ENCODE measurements around the gene FAM200B. TPM values are rescaled to one million over a fixed set of nuclear protein-coding genes. Genes with fewer than 3 reads are reported as not detected.

Gene FAM200B
- total RNA-seq, 4 donors from 2014 or later = 40.4 to 88.5 (median 71.2) TPM

DNA sequence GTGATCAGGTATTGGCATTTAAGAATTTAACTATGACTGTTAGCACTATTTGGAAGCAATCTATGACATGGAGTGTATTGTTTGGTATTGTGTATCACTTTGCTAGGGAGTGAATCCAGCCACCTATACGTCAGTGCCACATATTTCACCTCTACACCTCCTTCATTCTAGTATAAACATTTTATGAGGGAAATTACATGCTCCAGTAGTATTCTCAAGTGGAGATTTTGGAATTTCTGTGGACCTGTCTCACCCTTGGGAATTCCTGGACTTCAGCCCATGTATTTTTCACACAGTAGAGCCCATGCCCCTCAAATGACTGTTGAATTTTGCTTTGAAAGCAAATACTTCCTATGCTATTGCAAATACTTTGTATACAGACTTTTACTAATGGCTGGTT is 32.5 kb downstream of the FAM200B start:
- H3K36me3 ChIP-seq = no peaks in the 10 kb centered on the region
- TF ChIP-seq POLR2AphosphoS5 (IDR thresholded peaks at IDR 0.05) (no peak), POLR2A (IDR thresholded peaks at IDR 0.05; ENCODE audit: low read depth) (no peak), EP300 (IDR thresholded peaks at IDR 0.05) (no peak)
- TF ChIP-seq, protein P1, sequence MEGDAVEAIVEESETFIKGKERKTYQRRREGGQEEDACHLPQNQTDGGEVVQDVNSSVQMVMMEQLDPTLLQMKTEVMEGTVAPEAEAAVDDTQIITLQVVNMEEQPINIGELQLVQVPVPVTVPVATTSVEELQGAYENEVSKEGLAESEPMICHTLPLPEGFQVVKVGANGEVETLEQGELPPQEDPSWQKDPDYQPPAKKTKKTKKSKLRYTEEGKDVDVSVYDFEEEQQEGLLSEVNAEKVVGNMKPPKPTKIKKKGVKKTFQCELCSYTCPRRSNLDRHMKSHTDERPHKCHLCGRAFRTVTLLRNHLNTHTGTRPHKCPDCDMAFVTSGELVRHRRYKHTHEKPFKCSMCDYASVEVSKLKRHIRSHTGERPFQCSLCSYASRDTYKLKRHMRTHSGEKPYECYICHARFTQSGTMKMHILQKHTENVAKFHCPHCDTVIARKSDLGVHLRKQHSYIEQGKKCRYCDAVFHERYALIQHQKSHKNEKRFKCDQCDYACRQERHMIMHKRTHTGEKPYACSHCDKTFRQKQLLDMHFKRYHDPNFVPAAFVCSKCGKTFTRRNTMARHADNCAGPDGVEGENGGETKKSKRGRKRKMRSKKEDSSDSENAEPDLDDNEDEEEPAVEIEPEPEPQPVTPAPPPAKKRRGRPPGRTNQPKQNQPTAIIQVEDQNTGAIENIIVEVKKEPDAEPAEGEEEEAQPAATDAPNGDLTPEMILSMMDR (IDR thresholded peaks at IDR 0.05) = no peak
- no peak for DNase-seq (ENCODE audit: extremely low spot score)
- peaks cover 4 to 35% (median 19%) of the 10 kb centered on the region in 4 donors for H3K4me1 ChIP-seq
- H3K27me3 ChIP-seq = no peaks in the 10 kb centered on the region
- no peaks in the 10 kb centered on the region for H3K9me3 ChIP-seq
- intact Hi-C loops (cut with DNase I) = no loop called here
- H3K27ac ChIP-seq (replicated peaks in 1 of 4) = no peak overlapping the region
- 71% methylated on average over 1 of the region's 1 CpG for WGBS
- no peak overlapping the region for H3K4me3 ChIP-seq

DNA sequence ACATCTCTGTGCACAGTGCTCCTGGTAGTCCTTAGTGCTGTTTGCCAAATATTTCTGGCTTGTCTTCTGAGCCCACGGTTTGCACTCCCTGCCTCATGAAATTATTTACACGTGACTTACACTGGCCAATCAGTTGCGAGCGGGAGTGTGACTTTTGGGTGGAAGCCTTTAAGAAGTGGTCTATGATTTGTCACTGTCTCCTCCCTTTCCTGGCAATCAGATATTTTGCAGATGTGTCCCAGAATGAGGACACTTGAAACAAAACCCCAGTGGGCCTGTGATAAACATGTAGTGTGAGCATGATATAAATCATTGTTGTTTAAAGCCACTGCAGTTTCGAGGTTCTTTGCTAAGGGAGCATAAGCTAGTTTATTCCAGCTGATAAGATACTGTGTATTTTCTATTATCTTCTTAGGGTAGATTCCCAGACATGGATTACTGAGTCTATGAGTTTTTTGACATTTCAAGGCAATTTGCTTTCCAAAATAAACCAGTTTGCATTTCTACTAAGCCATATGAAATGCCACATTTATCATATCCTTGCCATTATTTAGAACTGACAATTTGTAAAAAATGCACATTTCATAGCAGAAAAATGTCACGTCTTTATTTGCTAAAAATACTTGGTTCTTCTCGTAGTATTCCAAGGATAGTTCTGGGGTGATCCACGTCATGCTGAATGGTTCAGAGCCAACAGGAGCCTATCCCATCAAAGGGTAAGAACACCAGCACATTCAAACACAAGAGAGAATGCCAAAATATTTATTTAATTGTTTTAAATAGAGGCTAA is 33.2 kb downstream of the FAM200B start:
- Histone ChIP-seq H3K27me3 (no peaks in the 10 kb centered on the region), H3K4me3 (no peak overlapping the region), H3K9me3 (no peaks in the 10 kb centered on the region), H3K27ac (replicated peaks in 1 of 4) (no peak overlapping the region), H3K36me3 (no peaks in the 10 kb centered on the region), H3K4me1 (peaks cover 4 to 36% (median 19%) of the 10 kb centered on the region in 4 donors)
- no peak for DNase-seq (ENCODE audit: extremely low spot score)
- 63% methylated on average over 8 of the region's 8 CpGs for WGBS
- intact Hi-C loops (cut with DNase I) = no loop called here
- TF ChIP-seq POLR2AphosphoS5 (IDR thresholded peaks at IDR 0.05) = no peak
- TF ChIP-seq POLR2A (IDR thresholded peaks at IDR 0.05; ENCODE audit: low read depth) = no peak
- no peak for TF ChIP-seq EP300 (IDR thresholded peaks at IDR 0.05)
- TF ChIP-seq, protein P1 (IDR thresholded peaks at IDR 0.05) = no peak

DNA sequence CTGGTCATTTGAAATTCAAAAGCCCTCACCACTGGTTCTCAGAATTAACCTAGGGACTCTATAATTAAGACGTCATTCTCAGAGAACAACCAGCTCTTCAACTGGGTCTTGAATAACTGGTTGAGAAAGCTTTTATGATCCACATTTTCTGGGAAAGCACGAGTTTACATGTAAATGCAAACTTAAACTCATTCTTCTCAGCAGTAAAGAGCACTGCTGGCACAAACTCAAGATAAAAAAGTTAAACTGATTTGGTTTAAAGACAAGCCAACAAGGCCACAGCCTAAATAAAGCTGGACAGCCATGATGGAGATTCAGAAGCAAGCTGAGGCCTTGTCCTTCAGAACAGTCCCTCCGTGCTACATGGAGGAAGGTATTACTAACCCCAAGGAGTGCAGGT is 34.5 kb downstream of the FAM200B start:
- Histone ChIP-seq H3K27me3 (no peaks in the 10 kb centered on the region), H3K27ac (replicated peaks in 1 of 4) (no peak overlapping the region), H3K4me3 (no peak overlapping the region), H3K36me3 (no peaks in the 10 kb centered on the region), H3K9me3 (no peaks in the 10 kb centered on the region), H3K4me1 (peaks cover 4 to 36% (median 19%) of the 10 kb centered on the region in 4 donors)
- TF ChIP-seq, protein P1 (IDR thresholded peaks at IDR 0.05) = no peak
- TF ChIP-seq EP300 (IDR thresholded peaks at IDR 0.05) (no peak), POLR2AphosphoS5 (IDR thresholded peaks at IDR 0.05) (no peak), POLR2A (IDR thresholded peaks at IDR 0.05; ENCODE audit: low read depth) (no peak)
- intact Hi-C loops (cut with DNase I) = no loop called here
- no peak for DNase-seq (ENCODE audit: extremely low spot score)
- WGBS = 84% methylated on average over 3 of the region's 3 CpGs

DNA sequence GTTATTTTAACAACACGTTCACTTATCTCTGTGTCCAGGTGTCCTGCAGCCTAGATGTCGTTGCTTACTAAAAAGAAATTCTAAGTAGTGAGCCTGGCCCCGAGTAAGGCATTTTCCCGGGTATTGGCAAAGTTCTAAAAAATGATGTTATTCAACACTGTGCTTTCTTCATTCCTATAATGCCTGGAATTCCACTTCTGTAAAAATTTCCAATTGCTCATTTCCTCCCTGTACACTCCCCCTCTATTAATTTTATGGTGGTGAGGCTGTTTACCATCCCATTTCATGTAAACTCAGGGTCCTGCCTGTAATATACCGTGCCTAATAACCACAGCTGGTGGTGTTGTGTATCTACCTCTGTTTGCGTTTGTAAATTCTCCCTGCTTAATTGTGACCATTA is 35.5 kb downstream of the FAM200B start:
- Histone ChIP-seq H3K4me3 (no peak overlapping the region), H3K9me3 (no peaks in the 10 kb centered on the region), H3K27me3 (no peaks in the 10 kb centered on the region), H3K36me3 (no peaks in the 10 kb centered on the region), H3K4me1 (peaks cover 4 to 36% (median 19%) of the 10 kb centered on the region in 4 donors), H3K27ac (replicated peaks in 1 of 4) (peak overlapping the region in 1 of 4 donors; percentile 26)
- no peak for TF ChIP-seq EP300 (IDR thresholded peaks at IDR 0.05)
- no peak for TF ChIP-seq POLR2AphosphoS5 (IDR thresholded peaks at IDR 0.05)
- TF ChIP-seq, protein P1 (IDR thresholded peaks at IDR 0.05) = no peak
- TF ChIP-seq POLR2A (IDR thresholded peaks at IDR 0.05; ENCODE audit: low read depth) = no peak
- intact Hi-C loops (cut with DNase I) = no loop called here
- DNase-seq (ENCODE audit: extremely low spot score) = no peak
- WGBS = 72% methylated on average over 6 of the region's 6 CpGs

Measured in esophagus muscularis mucosa (tissue), 4 donors.